DND-41 (cell line): Measurements from ENCODE around the gene GPANK1.

Source experiments
- EZH2 ChIP-seq: IDR thresholded peaks from 3 replicates; pipeline ENCODE4 v1.6.1; 2012; ENCODE audit warnings: borderline replicate concordance, low read depth, mild to moderate bottlenecking, moderate library complexity, low read length, inconsistent platforms; ENCODE audit not compliant: severe bottlenecking
- TF ChIP-seq, protein P1 (sequence below): IDR thresholded peaks from 2 replicates; pipeline ENCODE4 v1.5.1; 2012; ENCODE audit warnings: borderline replicate concordance, low read length, moderate library complexity, mild to moderate bottlenecking; ENCODE audit not compliant: poor library complexity, severe bottlenecking; ENCODE audit errors: extremely low read depth

DNA sequence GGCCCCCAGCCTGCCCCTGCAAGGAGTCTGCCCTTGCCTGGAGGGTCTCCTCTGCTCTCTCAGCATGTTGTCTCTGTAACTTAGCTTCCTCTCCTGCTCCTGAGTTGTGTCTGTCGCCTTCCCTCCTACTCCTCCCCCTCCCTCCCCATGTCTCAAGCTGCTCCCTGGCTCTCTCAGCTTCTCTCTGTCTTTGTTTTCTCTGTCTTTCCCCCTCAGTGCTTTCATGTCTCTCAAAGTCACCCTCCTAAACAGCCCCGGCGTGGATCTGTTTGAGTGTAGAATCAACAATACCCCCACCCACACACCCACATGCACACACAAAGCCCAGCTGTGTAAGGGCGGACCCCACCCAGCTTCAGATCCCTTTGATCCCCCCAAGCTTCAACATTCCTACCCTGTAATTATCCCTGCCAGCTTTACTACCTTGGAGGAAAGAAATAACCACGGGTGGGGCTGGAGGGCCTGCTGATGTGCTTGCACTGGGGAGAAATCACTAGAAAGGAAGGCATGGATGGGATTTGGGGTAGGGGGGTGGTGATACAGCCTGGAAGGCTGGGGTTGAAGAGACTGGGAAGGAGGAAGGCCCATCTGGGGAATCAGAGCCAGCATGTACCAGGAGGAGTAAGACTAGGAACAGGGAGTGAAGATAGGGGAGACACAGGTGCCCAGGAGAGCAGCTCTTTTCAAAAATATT lies 49.3 kb upstream of the GPANK1 start:
- TF ChIP-seq, protein P1, sequence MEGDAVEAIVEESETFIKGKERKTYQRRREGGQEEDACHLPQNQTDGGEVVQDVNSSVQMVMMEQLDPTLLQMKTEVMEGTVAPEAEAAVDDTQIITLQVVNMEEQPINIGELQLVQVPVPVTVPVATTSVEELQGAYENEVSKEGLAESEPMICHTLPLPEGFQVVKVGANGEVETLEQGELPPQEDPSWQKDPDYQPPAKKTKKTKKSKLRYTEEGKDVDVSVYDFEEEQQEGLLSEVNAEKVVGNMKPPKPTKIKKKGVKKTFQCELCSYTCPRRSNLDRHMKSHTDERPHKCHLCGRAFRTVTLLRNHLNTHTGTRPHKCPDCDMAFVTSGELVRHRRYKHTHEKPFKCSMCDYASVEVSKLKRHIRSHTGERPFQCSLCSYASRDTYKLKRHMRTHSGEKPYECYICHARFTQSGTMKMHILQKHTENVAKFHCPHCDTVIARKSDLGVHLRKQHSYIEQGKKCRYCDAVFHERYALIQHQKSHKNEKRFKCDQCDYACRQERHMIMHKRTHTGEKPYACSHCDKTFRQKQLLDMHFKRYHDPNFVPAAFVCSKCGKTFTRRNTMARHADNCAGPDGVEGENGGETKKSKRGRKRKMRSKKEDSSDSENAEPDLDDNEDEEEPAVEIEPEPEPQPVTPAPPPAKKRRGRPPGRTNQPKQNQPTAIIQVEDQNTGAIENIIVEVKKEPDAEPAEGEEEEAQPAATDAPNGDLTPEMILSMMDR, result no peak
- TF ChIP-seq EZH2, result no peak
